Right lobe of liver (tissue), 6 donors: ENCODE data around the gene FOXJ1. TPM values are rescaled to one million over a fixed set of nuclear protein-coding genes. Genes with fewer than 3 reads are reported as not detected.

Experiments
- ATAC-seq, 4 donors: fragments of 200-7000 bp; cut with Tn5 transposase; one replicate each; pipeline ENCODE4 v1.9.1; 2020; ENCODE audit warnings: mild to moderate bottlenecking in 4 of 4, moderate library complexity in 4 of 4
- DNase-seq, 3 donors: peaks; one replicate each; pipeline ENCODE4 v3.0.0-alpha.2; 2020
- H3K27ac ChIP-seq, 3 donors: fragments of 200-600 bp; one replicate each; pipeline ENCODE4 v1.8.0; 2022
- H3K27me3 ChIP-seq, 2 donors: fragments of 200-600 bp; one replicate each; pipeline ENCODE4 v1.8.0; 2022
- H3K36me3 ChIP-seq, 4 donors: fragments of 200-600 bp; sonication (generic) in 1 of 4; one replicate each; pipeline versions ENCODE4 v1.5.1 to v1.8.0; 2017 to 2022; ENCODE audit warnings: control low read depth in 1 of 4
- H3K4me1 ChIP-seq, 4 donors: fragments of 200-600 bp; sonication (generic) in 1 of 4; one replicate each; pipeline versions ENCODE4 v1.5.1 to v1.8.0; 2017 to 2022; ENCODE audit warnings: control low read depth in 1 of 4
- H3K4me3 ChIP-seq, 3 donors: fragments of 200-600 bp; one replicate each; pipeline ENCODE4 v1.8.0; 2022
- H3K9me3 ChIP-seq, 4 donors: fragments of 200-600 bp; sonication (generic) in 1 of 4; one replicate each; pipeline versions ENCODE4 v1.5.1 to v1.8.0; 2017 to 2022; ENCODE audit warnings: control low read depth in 1 of 4
- POLR2A ChIP-seq: fragments of 450-650 bp; IDR thresholded peaks from one replicate; pipeline ENCODE4 v1.6.1; 2017; ENCODE audit warnings: antibody characterized with exemption, mild to moderate bottlenecking
- WGBS: methylation state at CpG from one replicate; pipeline ENCODE4 v1.1.6; 2018; ENCODE audit warnings: low coverage, low lambda C conversion rate; ENCODE audit not compliant: insufficient coverage; ENCODE audit errors: missing lambda C conversion rate; 5-methylcytosine and 5-hydroxymethylcytosine counted together
- intact Hi-C, 2 donors: fragments of 100-400 bp; cut with DNase I; formaldehyde crosslinking; loops; one replicate each; pipeline versions ENCODE4 v1.11.2 to v1.14.1; 2022
- total RNA-seq, 6 experiments: library from RNA; depleted of rRNA in 2 of 6; stranded (reverse); fragments of >200 nt in 2 of 6; fragmentation: NEBNext Ultra II Directional in 3 of 6; extraction: Animal tissue kit (Norgen Biotek cat#: 25700) in 3 of 6; gene quantifications; one replicate each; pipeline versions ENCODE4 v1.1.0 to v1.2.4, GENCODE V29; 2016 to 2023
- TF ChIP-seq, protein P1 (sequence below), 4 donors: fragments of 200-600 bp in 3 of 4; fragments of 450-650 bp in 1 of 4; IDR thresholded peaks; one replicate each; pipeline versions ENCODE4 v1.5.1 to v1.8.0; 2016 to 2022; ENCODE audit warnings: antibody characterized with exemption in 4 of 4, mild to moderate bottlenecking in 2 of 4
- donor health status: DM: no; HTN: yes; CAD: no.
- donor health status: DM: no; HTN: no; CAD: no.
- donor health status: DM: no; HTN: no; CAD: no.
- donor health status: DM: no; HTN: yes; CAD: no.
- donor health status: DM: no; HTN: yes; CAD: no.

The FOXJ1 gene
- total RNA-seq, 6 experiments from 2014 or later: 0.06 to 0.12 (median 0.11) TPM; not detected in 3

- H3K36me3 ChIP-seq: no peaks in the 10 kb centered on the region
- no peaks in the 10 kb centered on the region for H3K4me1 ChIP-seq
- ATAC-seq: no peak
- no peak overlapping the region for H3K4me3 ChIP-seq
- peak in 1 of 3 donors; percentile 35 for DNase-seq
- 56% methylated on average over 14 of the region's 22 CpGs for WGBS
- H3K9me3 ChIP-seq: no peaks in the 10 kb centered on the region
- intact Hi-C loops: no loop called here
- H3K27ac ChIP-seq: no peak overlapping the region
- H3K27me3 ChIP-seq: peaks cover 0 to 4% of the 10 kb centered on the region in 2 donors
- no peak for TF ChIP-seq POLR2A
Measured at GRCh38 chr17:76134911-76135809, 5.9 kb downstream of the FOXJ1 start.

DNA sequence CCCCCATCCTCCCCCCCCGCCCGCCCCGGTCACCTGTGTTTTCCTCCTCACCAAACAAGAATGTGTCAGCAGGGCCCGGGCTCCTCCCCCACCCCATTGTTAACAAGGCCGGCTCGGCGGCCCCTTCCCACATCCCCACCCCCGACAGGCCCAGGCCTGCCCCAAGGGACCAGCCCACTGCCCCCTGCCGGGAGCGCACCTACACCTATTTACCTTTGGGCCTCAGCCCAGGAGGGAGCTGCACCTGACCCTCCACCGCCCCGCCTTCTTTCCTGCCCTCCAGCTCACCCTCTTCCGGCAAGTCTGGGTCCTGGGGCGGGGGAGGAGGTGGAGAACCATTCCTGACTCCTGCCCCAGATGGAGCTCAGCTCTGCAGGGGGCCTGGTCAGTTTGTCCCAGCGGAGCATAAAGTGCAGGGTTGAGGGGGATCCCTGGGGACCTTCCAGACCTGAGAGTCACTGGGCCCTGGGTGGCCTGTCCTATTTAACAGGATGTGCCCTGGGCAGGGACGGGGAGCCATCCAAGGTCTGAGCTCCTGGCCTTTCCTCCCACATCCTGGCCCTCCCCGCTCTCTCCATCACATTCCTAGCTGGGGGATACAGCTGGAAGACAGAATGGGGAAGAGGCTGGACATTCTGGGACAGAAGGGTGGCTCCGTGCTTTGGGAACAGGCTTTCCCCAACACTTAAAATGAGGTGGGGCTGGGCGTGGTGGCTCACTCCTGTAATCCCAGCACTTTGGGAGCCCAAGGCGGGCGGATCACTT, 8.3 kb downstream of the FOXJ1 start:
- no peaks in the 10 kb centered on the region for H3K27me3 ChIP-seq
- H3K9me3 ChIP-seq: no peaks in the 10 kb centered on the region
- TF ChIP-seq, protein P1, sequence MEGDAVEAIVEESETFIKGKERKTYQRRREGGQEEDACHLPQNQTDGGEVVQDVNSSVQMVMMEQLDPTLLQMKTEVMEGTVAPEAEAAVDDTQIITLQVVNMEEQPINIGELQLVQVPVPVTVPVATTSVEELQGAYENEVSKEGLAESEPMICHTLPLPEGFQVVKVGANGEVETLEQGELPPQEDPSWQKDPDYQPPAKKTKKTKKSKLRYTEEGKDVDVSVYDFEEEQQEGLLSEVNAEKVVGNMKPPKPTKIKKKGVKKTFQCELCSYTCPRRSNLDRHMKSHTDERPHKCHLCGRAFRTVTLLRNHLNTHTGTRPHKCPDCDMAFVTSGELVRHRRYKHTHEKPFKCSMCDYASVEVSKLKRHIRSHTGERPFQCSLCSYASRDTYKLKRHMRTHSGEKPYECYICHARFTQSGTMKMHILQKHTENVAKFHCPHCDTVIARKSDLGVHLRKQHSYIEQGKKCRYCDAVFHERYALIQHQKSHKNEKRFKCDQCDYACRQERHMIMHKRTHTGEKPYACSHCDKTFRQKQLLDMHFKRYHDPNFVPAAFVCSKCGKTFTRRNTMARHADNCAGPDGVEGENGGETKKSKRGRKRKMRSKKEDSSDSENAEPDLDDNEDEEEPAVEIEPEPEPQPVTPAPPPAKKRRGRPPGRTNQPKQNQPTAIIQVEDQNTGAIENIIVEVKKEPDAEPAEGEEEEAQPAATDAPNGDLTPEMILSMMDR (IDR thresholded peaks at IDR 0.05): no peak
- no peak for TF ChIP-seq POLR2A
- intact Hi-C loops: no loop called here
- ATAC-seq (peak in 3 of 4 donors; percentile 19 to 37 (median 37)), DNase-seq (no peak)
- H3K27ac ChIP-seq: no peak overlapping the region
- no peak overlapping the region for H3K4me3 ChIP-seq
- WGBS: 41% methylated on average over 8 of the region's 21 CpGs
- no peaks in the 10 kb centered on the region for H3K4me1 ChIP-seq
- H3K36me3 ChIP-seq: no peaks in the 10 kb centered on the region

DNA sequence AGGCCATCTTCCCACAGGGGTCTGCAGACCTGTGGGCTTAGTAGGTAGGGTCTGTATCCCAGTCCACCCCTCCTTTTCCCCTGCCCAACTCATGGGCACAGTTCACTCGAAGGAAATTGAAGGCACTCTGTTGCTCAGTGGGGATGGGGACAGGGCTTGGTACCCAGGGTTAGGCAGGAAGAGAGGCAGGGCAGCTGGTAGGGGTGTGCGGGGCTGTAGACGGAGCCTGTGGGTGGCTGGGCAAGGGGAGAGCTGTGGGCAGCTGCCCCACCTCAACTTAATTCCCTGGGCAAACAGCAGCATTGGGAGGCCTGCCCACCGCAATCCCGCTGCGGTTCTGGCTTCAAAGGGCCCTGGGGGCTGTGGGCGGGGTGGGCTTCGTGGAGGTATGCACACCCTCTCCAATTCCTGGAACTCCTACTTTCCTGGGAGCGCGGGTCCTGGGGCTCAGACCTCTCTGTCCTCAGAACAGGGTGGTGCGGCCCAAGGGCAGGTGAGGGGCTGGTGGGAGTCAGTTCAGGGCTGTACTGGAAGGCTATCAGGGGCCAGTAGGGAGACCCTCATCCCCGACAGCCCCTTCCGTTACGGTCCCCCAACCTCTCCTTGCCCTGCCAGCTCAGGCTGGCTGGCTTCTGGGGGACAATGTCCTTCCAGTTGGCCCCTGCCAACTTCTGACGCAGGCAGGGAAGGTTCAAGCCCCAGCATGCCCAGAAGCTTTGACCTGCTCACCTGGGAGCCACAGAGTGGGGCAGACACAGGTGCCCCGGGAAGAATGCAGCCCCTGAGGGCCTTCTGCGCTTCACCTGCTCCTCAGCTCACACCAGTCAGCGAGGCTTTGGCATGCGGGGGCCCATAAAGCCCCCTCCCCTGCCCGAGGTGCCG, 9.1 kb downstream of the FOXJ1 start:
- Histone ChIP-seq H3K4me1 (no peaks in the 10 kb centered on the region), H3K9me3 (no peaks in the 10 kb centered on the region), H3K27ac (no peak overlapping the region), H3K27me3 (no peaks in the 10 kb centered on the region), H3K36me3 (no peaks in the 10 kb centered on the region), H3K4me3 (no peak overlapping the region)
- TF ChIP-seq, protein P1 (IDR thresholded peaks at IDR 0.05): no peak
- no peak for TF ChIP-seq POLR2A
- WGBS: 73% methylated on average over 2 of the region's 21 CpGs
- no peak for DNase-seq
- no peak for ATAC-seq
- intact Hi-C loops: no loop called here

GRCh38 chr17:76131051-76131691, 9.9 kb downstream of the FOXJ1 start:
- intact Hi-C loops: no loop called here
- ATAC-seq (peak in 1 of 4 donors; percentile 11), DNase-seq (no peak)
- Histone ChIP-seq H3K27me3 (no peaks in the 10 kb centered on the region), H3K4me1 (no peaks in the 10 kb centered on the region), H3K4me3 (no peak overlapping the region), H3K9me3 (no peaks in the 10 kb centered on the region), H3K36me3 (no peaks in the 10 kb centered on the region), H3K27ac (no peak overlapping the region)
- WGBS: 84% methylated on average over 16 of the region's 21 CpGs
- TF ChIP-seq POLR2A: no peak
- TF ChIP-seq, protein P1 (IDR thresholded peaks at IDR 0.05): no peak
